Heart left ventricle (tissue), 13 donors: ENCODE measurements around the gene C16orf92.

Source experiments
- POLR2A ChIP-seq, 2 donors: fragments of 450-650 bp; IDR thresholded peaks; one replicate each; pipeline ENCODE4 v1.6.1; 2017; ENCODE audit warnings: antibody characterized with exemption in 2 of 2, mild to moderate bottlenecking in 2 of 2, moderate library complexity in 2 of 2
- TF ChIP-seq, protein P1 (sequence below), 12 donors: fragments of 200-600 bp; sonication (generic) in 4 of 12; IDR thresholded peaks; one replicate each; pipeline versions ENCODE4 v1.5.0 to v1.8.0; 2018 to 2022; ENCODE audit warnings: antibody characterized with exemption in 12 of 12, mild to moderate bottlenecking in 5 of 12
- donor health status: ischemic (EF 13 %, LVEDD 7.1; RV severe dilation, severe dysfunction).
- donor health status: DM: no; HTN: yes; CAD: no.
- donor health status: DM: no; HTN: no; CAD: no.
- donor health status: ischemic (EF 25% LVEDD 6.9; RV normal size, moderate dysfunction).
- donor health status: ischemic (EF 25% LVEDD 5.7; RV mildly dilated, moderate dysfunction).
- donor health status: ischemic (EF 35%, LVEDD 5.7; RV mildly dilated, moderate dysfunction).
- donor health status: nonischemic (EF 11% LVEDD 7.7; RV severe dilation, severe dysfunction).
- donor health status: DM: yes; HTN: yes; CAD: no.
- donor health status: PGD.
- donor health status: ischemic (EF 29% LVEDD 5.4; RV normal size, mild dysfunction).
- donor health status: nonischemic (EF 23%, LVEDD 6.1; RV moderate dilation, normal function).

DNA sequence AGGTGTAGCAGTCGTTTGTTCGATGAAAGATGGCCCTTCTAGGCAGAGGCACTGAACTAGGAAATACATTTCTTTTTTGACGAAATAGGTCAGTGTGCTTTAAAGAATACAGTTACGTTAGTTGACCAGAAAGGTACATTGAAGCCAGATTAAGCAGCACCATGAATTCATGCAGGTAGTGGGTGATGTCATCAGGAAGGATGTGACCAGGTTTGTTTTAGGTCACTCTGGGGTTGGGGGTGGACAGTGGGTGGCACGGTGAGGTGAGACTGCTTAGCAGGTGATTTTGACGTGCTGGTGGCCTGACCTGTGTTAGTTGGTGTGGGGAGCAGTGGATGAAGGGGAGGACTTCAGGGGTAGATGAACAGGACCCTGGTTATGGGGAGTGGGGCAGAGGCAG lies 23.4 kb upstream of the C16orf92 start:
- no peak for TF ChIP-seq POLR2A (IDR thresholded peaks at IDR 0.05)
- TF ChIP-seq, protein P1, sequence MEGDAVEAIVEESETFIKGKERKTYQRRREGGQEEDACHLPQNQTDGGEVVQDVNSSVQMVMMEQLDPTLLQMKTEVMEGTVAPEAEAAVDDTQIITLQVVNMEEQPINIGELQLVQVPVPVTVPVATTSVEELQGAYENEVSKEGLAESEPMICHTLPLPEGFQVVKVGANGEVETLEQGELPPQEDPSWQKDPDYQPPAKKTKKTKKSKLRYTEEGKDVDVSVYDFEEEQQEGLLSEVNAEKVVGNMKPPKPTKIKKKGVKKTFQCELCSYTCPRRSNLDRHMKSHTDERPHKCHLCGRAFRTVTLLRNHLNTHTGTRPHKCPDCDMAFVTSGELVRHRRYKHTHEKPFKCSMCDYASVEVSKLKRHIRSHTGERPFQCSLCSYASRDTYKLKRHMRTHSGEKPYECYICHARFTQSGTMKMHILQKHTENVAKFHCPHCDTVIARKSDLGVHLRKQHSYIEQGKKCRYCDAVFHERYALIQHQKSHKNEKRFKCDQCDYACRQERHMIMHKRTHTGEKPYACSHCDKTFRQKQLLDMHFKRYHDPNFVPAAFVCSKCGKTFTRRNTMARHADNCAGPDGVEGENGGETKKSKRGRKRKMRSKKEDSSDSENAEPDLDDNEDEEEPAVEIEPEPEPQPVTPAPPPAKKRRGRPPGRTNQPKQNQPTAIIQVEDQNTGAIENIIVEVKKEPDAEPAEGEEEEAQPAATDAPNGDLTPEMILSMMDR (IDR thresholded peaks at IDR 0.05) = no peak
